ENCODE results near the gene ZSWIM7. TPM values are rescaled to one million over a fixed set of nuclear protein-coding genes. Genes with fewer than 3 reads are reported as not detected.

The ZSWIM7 gene
- total RNA-seq, 1 donor from 2014 or later = 15.0 TPM

DNA sequence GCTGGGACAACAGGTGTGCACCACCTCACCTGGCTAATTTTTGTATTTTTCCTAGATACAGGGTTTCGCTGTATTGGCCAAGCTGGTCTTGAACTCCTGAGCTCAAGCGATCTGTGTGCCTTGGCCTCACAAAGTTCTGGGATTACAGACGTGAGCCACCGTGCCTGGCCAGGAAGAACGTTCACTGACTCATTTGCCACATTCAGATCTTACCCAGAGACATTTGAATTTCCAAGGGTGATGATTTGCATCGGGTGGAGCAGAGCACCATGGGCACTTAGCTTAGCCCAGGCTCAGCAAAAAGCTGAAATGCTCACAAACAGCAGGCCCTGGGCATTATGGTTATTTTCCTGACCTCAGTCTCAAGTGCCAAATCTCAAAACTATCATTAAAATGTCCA is 69.1 kb downstream of the ZSWIM7 start:
- no peak for TF ChIP-seq CTCF (IDR thresholded peaks at IDR 0.05)
- intact Hi-C loops (cut with micrococcal nuclease) = no loop called here
- peaks cover 9% of the 10 kb centered on the region for H3K27me3 Mint-ChIP-seq
- no peak for ATAC-seq (ENCODE audit: low read depth)
- no peak for DNase-seq
- POLR2A ChIA-PET = no interaction called here
- no peaks in the 10 kb centered on the region for H3K9me3 Mint-ChIP-seq
- H3K4me1 Mint-ChIP-seq = peaks cover 10% of the 10 kb centered on the region
- CTCF ChIA-PET = no interaction called here
- H3K27ac Mint-ChIP-seq = no peak overlapping the region
- no peaks in the 10 kb centered on the region for H3K36me3 Mint-ChIP-seq (ENCODE audit: low read depth)
- H3K4me3 Mint-ChIP-seq = no peak overlapping the region

GRCh38 chr17:15929941-15930340 is 69.6 kb downstream of the ZSWIM7 start:
- Mint-ChIP-seq H3K4me1 (peaks cover 10% of the 10 kb centered on the region), H3K27ac (no peak overlapping the region), H3K4me3 (no peak overlapping the region), H3K9me3 (no peaks in the 10 kb centered on the region), H3K36me3 (ENCODE audit: low read depth) (no peaks in the 10 kb centered on the region), H3K27me3 (peaks cover 10% of the 10 kb centered on the region)
- ChIA-PET POLR2A (no interaction called here), CTCF (no interaction called here)
- no peak for TF ChIP-seq CTCF (IDR thresholded peaks at IDR 0.05)
- intact Hi-C loops (cut with micrococcal nuclease) = no loop called here
- no peak for DNase-seq
- ATAC-seq (ENCODE audit: low read depth) = no peak

DNA sequence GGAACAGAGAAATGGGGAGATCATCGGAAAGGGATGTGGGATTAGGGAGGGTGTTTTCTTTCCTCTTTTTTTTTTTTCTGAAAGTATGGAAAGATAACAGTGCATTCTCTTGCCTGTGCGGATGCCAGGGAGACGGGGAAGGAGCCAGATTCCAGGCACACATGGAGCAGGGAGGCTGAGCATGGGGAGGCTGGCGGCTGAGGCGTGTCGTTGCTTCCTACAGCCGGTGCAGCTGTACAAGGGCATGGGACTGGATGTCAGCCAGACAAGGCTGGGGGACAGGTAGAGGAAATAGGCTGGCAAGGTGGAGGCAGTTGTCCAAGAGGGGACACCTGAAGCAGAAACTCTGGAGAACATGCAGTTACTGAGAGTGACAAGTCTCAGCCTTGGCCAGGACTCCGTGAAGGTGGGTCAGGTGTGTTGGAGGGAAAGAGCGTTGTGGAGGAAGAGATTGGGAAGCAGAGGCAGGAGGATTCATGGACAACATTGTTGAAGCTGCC is 71.2 kb downstream of the ZSWIM7 start:
- no peak for DNase-seq
- POLR2A ChIA-PET = no interaction called here
- intact Hi-C loops (cut with micrococcal nuclease) = no loop called here

More for the DNA sequence above, 71.2 kb downstream of the ZSWIM7 start:
- H3K9me3 Mint-ChIP-seq = no peaks in the 10 kb centered on the region
- no peak overlapping the region for H3K4me3 Mint-ChIP-seq
- CTCF ChIA-PET = no interaction called here
- H3K27ac Mint-ChIP-seq = no peak overlapping the region
- H3K27me3 Mint-ChIP-seq = peaks cover 10% of the 10 kb centered on the region
- no peak for ATAC-seq (ENCODE audit: low read depth)
- no peak for TF ChIP-seq CTCF (IDR thresholded peaks at IDR 0.05)
- no peaks in the 10 kb centered on the region for H3K36me3 Mint-ChIP-seq (ENCODE audit: low read depth)
- peaks cover 10% of the 10 kb centered on the region for H3K4me1 Mint-ChIP-seq

Other genes with a start within 250 kb of the ZSWIM7 start
- not detected in 2 replicates for gene ADORA2B, start 54.6 kb downstream of the ZSWIM7 start, total RNA-seq
- 29.7 and 34.2 TPM in 2 replicates for gene TTC19, start 120 bp upstream of the ZSWIM7 start, total RNA-seq
- 163 and 188 TPM in 2 replicates for gene NCOR1, start 215.8 kb upstream of the ZSWIM7 start, total RNA-seq
- gene PIGL, start 217.5 kb upstream of the ZSWIM7 start, total RNA-seq = 50.8 and 56.6 TPM in 2 replicates